Esophagus muscularis mucosa (tissue), 4 donors: Measurements from ENCODE around the gene DGUOK. TPM values are rescaled to one million over a fixed set of nuclear protein-coding genes. Genes with fewer than 3 reads are reported as not detected.

Experiments used
- DNase-seq: peaks from one replicate; pipeline ENCODE4 v3.0.0-alpha.2; 2017; ENCODE audit errors: extremely low spot score
- H3K27ac ChIP-seq, 4 donors: fragments of 200-600 bp; sonication (generic); replicated peaks in 1 of 4; 1 replicate in 3 of 4; 2 replicates in 1 of 4; pipeline ENCODE4 v1.5.1; 2016 to 2019; ENCODE audit warnings: mild to moderate bottlenecking in 1 of 4
- H3K27me3 ChIP-seq, 4 donors: fragments of 200-600 bp; sonication (generic); one replicate each; pipeline versions ENCODE4 v1.5.1 to v1.6.0; 2016 to 2019
- H3K36me3 ChIP-seq, 4 donors: fragments of 200-600 bp; sonication (generic); one replicate each; pipeline ENCODE4 v1.5.1; 2016 to 2019
- H3K4me1 ChIP-seq, 4 donors: fragments of 200-600 bp; sonication (generic); one replicate each; pipeline ENCODE4 v1.5.1; 2016 to 2019
- H3K4me3 ChIP-seq, 4 donors: fragments of 200-600 bp; sonication (generic); 1 replicate in 2 of 4; 2 replicates in 2 of 4; pipeline ENCODE4 v1.5.1; 2016 to 2019; ENCODE audit warnings: mild to moderate bottlenecking in 4 of 4, moderate library complexity in 1 of 4
- H3K9me3 ChIP-seq, 4 donors: fragments of 200-600 bp; sonication (generic); 1 replicate in 3 of 4; 2 replicates in 1 of 4; pipeline ENCODE4 v1.5.1; 2016 to 2019
- EP300 ChIP-seq: sonication (generic); formaldehyde crosslinking; IDR thresholded peaks from one replicate; pipeline ENCODE4 v1.6.1; 2017; ENCODE audit warnings: antibody characterized with exemption
- POLR2A ChIP-seq: fragments of 450-650 bp; IDR thresholded peaks from one replicate; pipeline ENCODE4 v1.6.1; 2017; ENCODE audit warnings: antibody characterized with exemption, moderate library complexity, mild to moderate bottlenecking, low read depth
- POLR2AphosphoS5 ChIP-seq, 2 donors: sonication (generic); formaldehyde crosslinking; IDR thresholded peaks; one replicate each; pipeline ENCODE4 v1.6.1; 2017; ENCODE audit warnings: antibody characterized with exemption in 2 of 2
- WGBS: methylation state at CpG from one replicate; pipeline ENCODE4 v1.1.5; 2018; 5-methylcytosine and 5-hydroxymethylcytosine counted together
- intact Hi-C: fragments of 100-400 bp; cut with DNase I; formaldehyde crosslinking; loops from one replicate; pipeline ENCODE4 v1.15.1; 2023
- total RNA-seq, 4 donors: library from RNA; depleted of rRNA; stranded (reverse); fragments of >200 nt; gene quantifications; one replicate each; pipeline versions ENCODE4 v1.1.0 to v1.2.1, GENCODE V29; 2016
- TF ChIP-seq, protein P1 (sequence below), 3 experiments: fragments of 200-600 bp in 2 of 3; fragments of 450-650 bp in 1 of 3; sonication (generic) in 2 of 3; IDR thresholded peaks; one replicate each; pipeline ENCODE4 v1.5.1; 2017 to 2019; ENCODE audit warnings: antibody characterized with exemption in 3 of 3, mild to moderate bottlenecking in 2 of 3, moderate library complexity in 1 of 3

DGUOK gene
- total RNA-seq, 4 donors from 2014 or later: 31.6 to 50.7 (median 36.6) TPM

DNA sequence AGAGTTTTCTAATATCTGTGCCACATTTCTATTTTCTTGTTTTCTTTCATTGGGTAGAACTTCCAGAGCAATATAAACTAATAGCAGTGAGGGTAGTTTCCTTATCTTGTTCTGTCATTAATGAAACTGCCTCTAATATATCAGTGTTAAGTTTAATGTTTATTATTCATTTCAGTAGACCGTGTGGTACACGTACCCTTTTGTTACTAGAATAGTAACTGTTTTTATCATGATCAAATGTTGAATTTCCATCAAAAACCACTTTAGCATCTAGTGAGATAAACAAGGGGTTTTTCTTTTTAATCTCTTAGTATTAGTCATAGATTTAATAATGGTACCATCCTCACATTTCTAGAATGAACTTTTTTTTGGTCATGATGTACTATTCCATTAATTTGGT, 16.0 kb downstream of the DGUOK start:
- WGBS: 43% methylated on average over 2 of the region's 2 CpGs
- H3K36me3 ChIP-seq: peaks cover 10 to 45% (median 29%) of the 10 kb centered on the region in 4 donors

DNA sequence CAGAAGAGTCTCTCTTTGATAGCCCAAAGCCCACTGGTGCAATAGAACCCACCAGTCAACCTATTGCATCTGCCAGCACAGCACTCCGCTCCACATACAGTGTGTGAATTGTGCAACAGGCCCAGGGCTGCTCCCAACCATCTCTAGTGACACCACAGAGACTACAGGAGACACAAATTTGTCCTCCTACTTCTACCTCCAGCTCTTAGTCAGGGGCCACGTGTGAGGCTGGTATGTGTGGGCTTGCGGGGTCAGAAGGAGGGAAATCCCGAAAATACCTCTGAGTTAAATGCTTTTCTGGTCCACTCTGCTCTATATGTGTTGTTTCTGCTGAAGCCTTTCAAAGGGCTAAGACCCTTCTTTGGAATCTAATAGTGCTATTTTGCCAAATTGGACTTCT, 18.0 kb downstream of the DGUOK start:
- peaks cover 29 to 65% (median 50%) of the 10 kb centered on the region in 4 donors for H3K36me3 ChIP-seq
- no peak for DNase-seq
- intact Hi-C loops: no loop called here
- H3K27me3 ChIP-seq: no peaks in the 10 kb centered on the region
- no peak for TF ChIP-seq EP300
- TF ChIP-seq POLR2A: no peak
- no peak for TF ChIP-seq POLR2AphosphoS5 (IDR thresholded peaks at IDR 0.05)
- TF ChIP-seq, protein P1, sequence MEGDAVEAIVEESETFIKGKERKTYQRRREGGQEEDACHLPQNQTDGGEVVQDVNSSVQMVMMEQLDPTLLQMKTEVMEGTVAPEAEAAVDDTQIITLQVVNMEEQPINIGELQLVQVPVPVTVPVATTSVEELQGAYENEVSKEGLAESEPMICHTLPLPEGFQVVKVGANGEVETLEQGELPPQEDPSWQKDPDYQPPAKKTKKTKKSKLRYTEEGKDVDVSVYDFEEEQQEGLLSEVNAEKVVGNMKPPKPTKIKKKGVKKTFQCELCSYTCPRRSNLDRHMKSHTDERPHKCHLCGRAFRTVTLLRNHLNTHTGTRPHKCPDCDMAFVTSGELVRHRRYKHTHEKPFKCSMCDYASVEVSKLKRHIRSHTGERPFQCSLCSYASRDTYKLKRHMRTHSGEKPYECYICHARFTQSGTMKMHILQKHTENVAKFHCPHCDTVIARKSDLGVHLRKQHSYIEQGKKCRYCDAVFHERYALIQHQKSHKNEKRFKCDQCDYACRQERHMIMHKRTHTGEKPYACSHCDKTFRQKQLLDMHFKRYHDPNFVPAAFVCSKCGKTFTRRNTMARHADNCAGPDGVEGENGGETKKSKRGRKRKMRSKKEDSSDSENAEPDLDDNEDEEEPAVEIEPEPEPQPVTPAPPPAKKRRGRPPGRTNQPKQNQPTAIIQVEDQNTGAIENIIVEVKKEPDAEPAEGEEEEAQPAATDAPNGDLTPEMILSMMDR (IDR thresholded peaks at IDR 0.05): no peak
- H3K9me3 ChIP-seq: no peaks in the 10 kb centered on the region
- H3K4me1 ChIP-seq: peaks cover 0 to 12% (median 4%) of the 10 kb centered on the region in 4 donors
- WGBS: 100% methylated on average over 4 of the region's 4 CpGs
- H3K4me3 ChIP-seq: no peak overlapping the region
- H3K27ac ChIP-seq: no peak overlapping the region

More for the DNA sequence above, 16.0 kb downstream of the DGUOK start:
- Histone ChIP-seq H3K4me3 (no peak overlapping the region), H3K9me3 (no peaks in the 10 kb centered on the region), H3K4me1 (peaks cover 4 to 30% (median 16%) of the 10 kb centered on the region in 4 donors), H3K27ac (no peak overlapping the region), H3K27me3 (no peaks in the 10 kb centered on the region)
- DNase-seq: no peak
- TF ChIP-seq, protein P1 (IDR thresholded peaks at IDR 0.05): no peak
- intact Hi-C loops: no loop called here

DNA sequence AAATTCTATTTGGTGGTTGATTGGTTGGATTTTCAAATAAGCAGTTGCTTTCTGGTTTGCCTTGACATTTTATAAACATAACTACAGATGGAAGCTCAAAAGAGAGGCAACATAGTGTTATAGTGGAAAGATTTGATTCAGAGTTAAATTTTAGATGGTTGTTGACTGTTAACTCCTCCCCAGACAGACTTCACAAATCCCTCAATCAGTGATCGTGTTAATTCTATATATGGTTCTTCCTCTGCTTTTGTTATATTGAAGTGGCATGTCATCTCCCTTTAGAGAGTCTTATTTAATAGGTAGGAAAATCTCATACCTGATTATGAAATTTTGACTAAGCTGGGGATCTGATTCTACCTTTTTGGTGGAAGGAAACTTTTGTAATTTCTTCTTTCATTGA, 19.5 kb downstream of the DGUOK start:
- Histone ChIP-seq H3K27ac (no peak overlapping the region), H3K9me3 (no peaks in the 10 kb centered on the region), H3K4me1 (peaks cover 0 to 5% (median 0%) of the 10 kb centered on the region in 4 donors), H3K4me3 (no peak overlapping the region), H3K36me3 (peaks cover 38 to 73% (median 63%) of the 10 kb centered on the region in 4 donors), H3K27me3 (no peaks in the 10 kb centered on the region)
- DNase-seq: no peak
- WGBS: 76% methylated on average over 1 of the region's 1 CpG
- intact Hi-C loops: no loop called here
- TF ChIP-seq EP300 (no peak), POLR2A (no peak), POLR2AphosphoS5 (IDR thresholded peaks at IDR 0.05) (no peak)
- TF ChIP-seq, protein P1 (IDR thresholded peaks at IDR 0.05): no peak

DNA sequence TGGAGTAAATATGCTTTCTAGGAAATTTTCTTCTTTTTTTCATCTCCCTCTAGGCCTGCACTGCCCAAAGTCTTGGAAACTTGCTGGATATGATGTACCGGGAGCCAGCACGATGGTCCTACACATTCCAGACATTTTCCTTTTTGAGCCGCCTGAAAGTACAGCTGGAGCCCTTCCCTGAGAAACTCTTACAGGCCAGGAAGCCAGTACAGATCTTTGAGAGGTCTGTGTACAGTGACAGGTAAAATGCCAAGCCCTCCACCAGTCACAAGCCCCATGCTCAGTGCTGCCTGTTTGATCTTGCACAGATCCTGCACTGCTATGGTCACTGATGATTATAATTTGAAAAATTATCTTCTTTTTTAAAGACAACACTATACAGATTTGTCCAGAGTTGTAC, 20.0 kb downstream of the DGUOK start:
- intact Hi-C loops: no loop called here
- Histone ChIP-seq H3K27me3 (no peaks in the 10 kb centered on the region), H3K4me1 (peaks cover 0 to 5% (median 0%) of the 10 kb centered on the region in 4 donors), H3K4me3 (no peak overlapping the region), H3K36me3 (peaks cover 39 to 77% (median 67%) of the 10 kb centered on the region in 4 donors), H3K9me3 (no peaks in the 10 kb centered on the region), H3K27ac (no peak overlapping the region)
- DNase-seq: no peak
- 47% methylated on average over 3 of the region's 3 CpGs for WGBS
- TF ChIP-seq, protein P1 (IDR thresholded peaks at IDR 0.05): no peak
- TF ChIP-seq POLR2AphosphoS5 (IDR thresholded peaks at IDR 0.05) (no peak), POLR2A (no peak), EP300 (no peak)

DNA sequence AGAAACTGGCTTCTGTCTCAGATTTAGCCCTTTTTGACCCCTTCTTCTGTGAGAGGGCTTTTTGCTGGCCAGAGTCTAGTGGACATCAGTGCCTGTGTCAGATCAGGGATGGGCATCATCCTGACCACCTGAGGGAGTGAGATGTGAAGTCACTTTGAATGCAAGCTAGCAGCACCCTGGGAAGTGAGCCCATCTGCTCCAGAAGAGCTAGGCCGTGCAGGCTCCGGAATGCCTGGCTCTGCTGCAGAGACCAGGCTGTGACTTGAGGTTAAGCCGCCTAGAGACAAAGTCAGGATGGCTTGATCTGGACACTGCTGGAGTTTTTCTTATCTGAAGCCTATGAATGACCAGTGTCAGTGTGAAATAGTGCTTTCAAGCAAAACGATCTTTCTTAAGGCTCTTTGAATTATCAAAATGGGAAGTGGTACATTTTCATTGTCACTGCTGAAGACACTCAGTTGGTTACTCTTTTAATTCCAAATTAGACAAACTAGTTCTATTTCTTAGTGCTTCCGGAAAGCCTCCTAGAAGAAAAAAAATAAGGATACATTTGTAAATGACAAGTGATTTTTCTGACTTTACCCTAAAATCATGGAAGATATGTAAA, 20.8 kb downstream of the DGUOK start:
- DNase-seq: no peak
- 84% methylated on average over 5 of the region's 5 CpGs for WGBS
- peaks cover 39 to 85% (median 73%) of the 10 kb centered on the region in 4 donors for H3K36me3 ChIP-seq

More for the DNA sequence above, 20.8 kb downstream of the DGUOK start:
- H3K4me3 ChIP-seq: no peak overlapping the region
- H3K27me3 ChIP-seq: no peaks in the 10 kb centered on the region
- peaks cover 0 to 8% (median 3%) of the 10 kb centered on the region in 4 donors for H3K4me1 ChIP-seq
- H3K27ac ChIP-seq: no peak overlapping the region
- intact Hi-C loops: no loop called here
- H3K9me3 ChIP-seq: no peaks in the 10 kb centered on the region
- TF ChIP-seq POLR2AphosphoS5 (IDR thresholded peaks at IDR 0.05) (no peak), EP300 (no peak), POLR2A (no peak)
- TF ChIP-seq, protein P1 (IDR thresholded peaks at IDR 0.05): no peak
